Upper lobe of left lung (tissue), 4 donors: ENCODE measurements around the gene CC2D1B.

Experiments
- CTCF ChIP-seq, 6 experiments: fragments of 450-650 bp in 4 of 6; fragments of 200-600 bp in 2 of 6; sonication (generic) in 2 of 6; IDR thresholded peaks; one replicate each; pipeline ENCODE4 v1.5.1; 2016 to 2019; ENCODE audit warnings: antibody characterized with exemption in 6 of 6
- EP300 ChIP-seq, 4 donors: sonication (generic); formaldehyde crosslinking; IDR thresholded peaks; one replicate each; pipeline ENCODE4 v1.5.1; 2017; ENCODE audit warnings: antibody characterized with exemption in 4 of 4, control low read depth in 2 of 4
- POLR2AphosphoS5 ChIP-seq, 2 donors: sonication (generic); formaldehyde crosslinking; IDR thresholded peaks; one replicate each; pipeline ENCODE4 v1.5.1; 2017; ENCODE audit warnings: antibody characterized with exemption in 2 of 2

GRCh38 chr1:52332411-52332810, 33.6 kb downstream of the CC2D1B start:
- TF ChIP-seq POLR2AphosphoS5 (IDR thresholded peaks at IDR 0.05) (no peak), CTCF (IDR thresholded peaks at IDR 0.05) (no peak), EP300 (IDR thresholded peaks at IDR 0.05) (no peak)
